Measurements from ENCODE around the gene TFF1.

The TFF1 gene

GRCh38 chr21:42343101-42343500 lies 23.2 kb downstream of the TFF1 start:
- no peak overlapping the region for H3K27ac ChIP-seq
- TF ChIP-seq CTCF (IDR thresholded peaks at IDR 0.05) (no peak), ZFX (IDR thresholded peaks at IDR 0.05; ENCODE audit: borderline replicate concordance) (no peak)

- no peak overlapping the region for H3K27ac ChIP-seq
- TF ChIP-seq ZFX (IDR thresholded peaks at IDR 0.05; ENCODE audit: borderline replicate concordance) (no peak), CTCF (IDR thresholded peaks at IDR 0.05) (no peak)
These were observed 24.4 kb downstream of the TFF1 start for GRCh38 chr21:42341776-42342542.

- no peak overlapping the region for H3K27ac ChIP-seq
- no peak for TF ChIP-seq CTCF (IDR thresholded peaks at IDR 0.05)
- no peak for TF ChIP-seq ZFX (IDR thresholded peaks at IDR 0.05; ENCODE audit: borderline replicate concordance)
These were observed 25.9 kb downstream of the TFF1 start for GRCh38 chr21:42340187-42341050.

GRCh38 chr21:42338729-42339715 lies 27.3 kb downstream of the TFF1 start:
- H3K27ac ChIP-seq, result no peak overlapping the region
- TF ChIP-seq CTCF (IDR thresholded peaks at IDR 0.05) (no peak), ZFX (IDR thresholded peaks at IDR 0.05; ENCODE audit: borderline replicate concordance) (no peak)

GRCh38 chr21:42337830-42338728 lies 28.3 kb downstream of the TFF1 start:
- TF ChIP-seq CTCF (IDR thresholded peaks at IDR 0.05) (peak; percentile 40), ZFX (IDR thresholded peaks at IDR 0.05; ENCODE audit: borderline replicate concordance) (no peak)
- H3K27ac ChIP-seq, result no peak overlapping the region

GRCh38 chr21:42337276-42337675 lies 29.1 kb downstream of the TFF1 start:
- TF ChIP-seq CTCF (IDR thresholded peaks at IDR 0.05), result no peak
- H3K27ac ChIP-seq, result no peak overlapping the region

All from 22Rv1 (cell line).